ENCODE data around the gene FOXA3. TPM values are rescaled to one million over a fixed set of nuclear protein-coding genes. Genes with fewer than 3 reads are reported as not detected.

Gene FOXA3
- total and polyA plus RNA-seq, 2 of the 4 experiments (the other 2 are of a cell fraction), result not detected

DNA sequence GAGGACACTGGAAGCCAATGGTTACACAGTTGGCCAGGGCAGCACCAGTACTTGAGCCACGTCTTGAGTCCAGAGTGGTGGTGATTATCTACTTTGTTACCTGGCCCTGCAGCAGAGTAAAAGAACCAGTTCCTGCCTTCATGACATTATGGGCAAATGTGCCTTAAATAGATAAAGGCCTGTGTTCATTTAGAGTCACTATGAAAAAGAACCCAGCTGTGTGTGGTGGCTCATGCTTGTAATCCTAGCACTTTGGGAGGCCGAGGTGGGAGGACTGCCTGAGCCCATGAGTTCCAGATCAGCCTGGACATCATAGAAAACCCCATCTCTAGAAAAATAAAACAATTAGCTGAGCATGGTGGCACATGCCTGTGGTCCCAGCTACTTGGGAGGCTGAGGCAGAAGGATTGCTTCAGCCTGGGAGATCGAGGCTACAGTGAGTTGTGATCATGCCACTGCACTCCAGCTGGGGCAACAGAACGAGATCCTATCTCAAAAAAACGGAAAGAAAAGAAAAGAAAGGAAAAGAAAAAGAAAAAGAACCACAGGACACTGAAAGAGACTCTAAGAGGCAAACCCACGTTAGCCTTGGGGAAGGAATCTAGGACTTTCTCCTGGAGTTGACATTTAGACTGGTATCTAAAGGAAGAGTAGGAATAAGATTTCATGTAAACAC lies 25.2 kb downstream of the FOXA3 start:
- Histone ChIP-seq H3K4ac (ENCODE audit: low read depth, low read length) (no peak overlapping the region), H3K36me3 (ENCODE audit: control insufficient read depth, insufficient read depth, low read length) (peaks cover 3% of the 10 kb centered on the region; the same call in 1 of the 2 replicates), H3K9me1 (ENCODE audit: insufficient read depth, low read length) (peaks cover 6% of the 10 kb centered on the region; the same call in 1 of the 2 replicates), H3K27ac (ENCODE audit: insufficient read depth, low read length) (no peak overlapping the region), H4K20me1 (ENCODE audit: insufficient read depth, low read length) (peaks cover 9% of the 10 kb centered on the region; the same call in 1 of the 2 replicates), H4K91ac (ENCODE audit: insufficient read depth, low read depth, low read length) (no peak overlapping the region), H2AK9ac (replicated peaks; ENCODE audit: low read depth, low read length, poor library complexity) (no peak overlapping the region), H3K56ac (ENCODE audit: extremely low read depth, insufficient read depth, low read length) (no peak overlapping the region), H4K5ac (ENCODE audit: low read depth, low read length) (no peak overlapping the region), H2BK20ac (ENCODE audit: low read depth, low read length) (no peak overlapping the region), H3K27me3 (ENCODE audit: control insufficient read depth, insufficient read depth, low read length) (no peaks in the 10 kb centered on the region), H3K23ac (ENCODE audit: low read depth, low read length) (no peak overlapping the region), H4K8ac (ENCODE audit: low read depth in 2 of 2, low read length in 2 of 2) (no peak overlapping the region), H3K79me1 (ENCODE audit: low read depth in 1 of 2, low read length in 2 of 2) (peaks cover 0 to 19% of the 10 kb centered on the region in 2 experiments; a peak in 2 of 4 replicates), H3K4me2 (ENCODE audit: low read depth, low read length) (no peak overlapping the region), H3K9me3 (ENCODE audit: control insufficient read depth, insufficient read depth, low read length) (no peaks in the 10 kb centered on the region), H2AFZ (replicated peaks; ENCODE audit: low read length, poor library complexity) (no peak overlapping the region), H3K14ac (replicated peaks; ENCODE audit: low read depth, low read length) (no peak overlapping the region), H2BK120ac (ENCODE audit: low read depth, low read length) (no peak overlapping the region), H2AK5ac (ENCODE audit: low read depth, low read length) (no peak overlapping the region), H2BK15ac (ENCODE audit: low read depth, low read length) (no peak overlapping the region), H3K4me3 (ENCODE audit: insufficient read depth, low read depth, low read length) (no peak overlapping the region), H3K4me1 (ENCODE audit: control insufficient read depth, insufficient read depth, low read length) (peaks cover 8% of the 10 kb centered on the region), H3K9ac (ENCODE audit: low read depth, low read length) (no peak overlapping the region), H3K18ac (ENCODE audit: low read depth, low read length) (no peak overlapping the region), H2BK5ac (ENCODE audit: low read depth, low read length, poor library complexity, severe bottlenecking) (no peak overlapping the region)
- no peak for ATAC-seq (ENCODE audit: low read depth)
- no TSS peak for BruUV-seq (replicated peaks)
- CTCF ChIA-PET, result no interaction called here
- WGBS, 2 experiments (ENCODE audit: extremely low coverage in 2 of 2, insufficient read length in 1 of 2), result 100% methylated on average over 1 of the region's 6 CpGs; no CpG with 5 or more reads in 1 of the 2 experiments
- in situ Hi-C loops (cut with MboI; ENCODE audit: low sequenced_read_pairs), result no loop called here
- intact Hi-C loops (cut with micrococcal nuclease), result loop anchor here (5.0 kb wide), 1 partner anchor 108 kb away; the partner anchor contains the start of gene CCDC61
- POLR2A ChIA-PET (ENCODE audit: unreplicated experiment), result no interaction called here
- TF ChIP-seq, protein P1, sequence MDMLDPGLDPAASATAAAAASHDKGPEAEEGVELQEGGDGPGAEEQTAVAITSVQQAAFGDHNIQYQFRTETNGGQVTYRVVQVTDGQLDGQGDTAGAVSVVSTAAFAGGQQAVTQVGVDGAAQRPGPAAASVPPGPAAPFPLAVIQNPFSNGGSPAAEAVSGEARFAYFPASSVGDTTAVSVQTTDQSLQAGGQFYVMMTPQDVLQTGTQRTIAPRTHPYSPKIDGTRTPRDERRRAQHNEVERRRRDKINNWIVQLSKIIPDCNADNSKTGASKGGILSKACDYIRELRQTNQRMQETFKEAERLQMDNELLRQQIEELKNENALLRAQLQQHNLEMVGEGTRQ (IDR thresholded peaks at IDR 0.05; ENCODE audit: low read depth, low read length), result no peak
- no peak for TF ChIP-seq NFE2L2 (IDR thresholded peaks at IDR 0.05; ENCODE audit: low read depth, low read length)
- no peak for TF ChIP-seq BHLHE40 (IDR thresholded peaks at IDR 0.05; ENCODE audit: low read depth, low read length)
- no peak for TF ChIP-seq RCOR1 (IDR thresholded peaks at IDR 0.05; ENCODE audit: insufficient replicate concordance, low read length)
- no peak for DNase-seq
- dilution Hi-C loops (cut with HindIII; ENCODE audit: low sequenced_read_pairs, unreplicated experiment), result no loop called here

Data from IMR-90 (cell line).